OCI-LY3 (cell line): ENCODE results near the gene WWP2.

Experiments used
- H2AFZ ChIP-seq: fragments of 200-600, 300-600 bp; shearing (Covaris generic); 2 replicates; pipeline ENCODE4 v1.6.0; 2014; ENCODE audit warnings: antibody characterized with exemption, low read depth, low read length
- H3K27ac ChIP-seq: fragments of 200-600, 300-600 bp; sonication (generic); 2 replicates; pipeline ENCODE4 v1.5.1; 2014; ENCODE audit warnings: mild to moderate bottlenecking, low read length, moderate library complexity, mixed read lengths
- H3K27me3 ChIP-seq: fragments of 200-600, 300-600 bp; sonication (generic); 2 replicates; pipeline ENCODE4 v1.6.1; 2014; ENCODE audit warnings: low read depth, low read length, mixed read lengths
- H3K36me3 ChIP-seq: fragments of 200-600, 300-600 bp; sonication (generic); replicated peaks from 2 replicates; pipeline ENCODE3; 2014; ENCODE audit warnings: low read depth, low read length, mixed read lengths
- H3K4me1 ChIP-seq: fragments of 300-600, 200-600 bp; sonication (generic); 2 replicates; pipeline ENCODE4 v1.6.1; 2014; ENCODE audit warnings: low read length, mixed read lengths
- H3K4me2 ChIP-seq: fragments of 200-600, 300-600 bp; sonication (generic); 2 replicates; pipeline ENCODE4 v1.6.1; 2014; ENCODE audit warnings: low read length, mixed read lengths
- H3K4me3 ChIP-seq: fragments of 300-600, 200-600 bp; sonication (generic); 2 replicates; pipeline ENCODE4 v1.5.1; 2014; ENCODE audit warnings: antibody characterized with exemption, mild to moderate bottlenecking, low read length, moderate library complexity
- H3K79me2 ChIP-seq: fragments of 300-600, 200-600 bp; shearing (Covaris generic); 2 replicates; pipeline ENCODE4 v1.6.1; 2014; ENCODE audit warnings: mild to moderate bottlenecking, low read length, mixed read lengths
- H3K9ac ChIP-seq: fragments of 300-600, 200-600 bp; shearing (Covaris generic); 2 replicates; pipeline ENCODE4 v1.6.0; 2014; ENCODE audit warnings: mild to moderate bottlenecking, low read length, moderate library complexity
- H3K9me3 ChIP-seq: fragments of 200-600, 300-600 bp; shearing (Covaris generic); 2 replicates; pipeline ENCODE4 v1.6.1; 2014; ENCODE audit warnings: low read length, mixed read lengths; ENCODE audit not compliant: insufficient read depth
- H4K20me1 ChIP-seq: fragments of 200-600, 300-600 bp; sonication (generic); 2 replicates; pipeline ENCODE4 v1.6.1; 2016; ENCODE audit warnings: low read length, mixed read lengths; ENCODE audit not compliant: insufficient read depth
- CTCF ChIP-seq: fragments of 200-600, 300-600 bp; sonication (generic); IDR thresholded peaks from 2 replicates; pipeline ENCODE4 v1.5.1; 2014; ENCODE audit warnings: antibody characterized with exemption, low read length, low read depth
- EZH2phosphoT487 ChIP-seq: fragments of 200-600 bp; shearing (Covaris generic); IDR thresholded peaks from 2 replicates; pipeline ENCODE4 v1.6.1; 2018; ENCODE audit warnings: antibody characterized with exemption, mixed run types, low read depth

The WWP2 gene

GRCh38 chr16:69732101-69732500, 30.0 kb upstream of the WWP2 start:
- no peaks in the 10 kb centered on the region for H3K27me3 ChIP-seq
- no peaks in the 10 kb centered on the region for H3K79me2 ChIP-seq
- no peaks in the 10 kb centered on the region for H3K36me3 ChIP-seq
- H3K27ac ChIP-seq: no peak overlapping the region
- no peaks in the 10 kb centered on the region for H3K9me3 ChIP-seq
- no peak overlapping the region for H2AFZ ChIP-seq
- H3K9ac ChIP-seq: no peak overlapping the region
- TF ChIP-seq CTCF (no peak), EZH2phosphoT487 (no peak)
- H3K4me2 ChIP-seq: no peak overlapping the region
- H3K4me1 ChIP-seq: peaks cover 2% of the 10 kb centered on the region; the same call in 1 of the 2 replicates
- H3K4me3 ChIP-seq: no peak overlapping the region
- no peaks in the 10 kb centered on the region for H4K20me1 ChIP-seq

- Histone ChIP-seq H3K79me2 (peaks cover 17% of the 10 kb centered on the region; the same call in 1 of the 2 replicates), H3K4me1 (no peaks in the 10 kb centered on the region), H3K36me3 (peaks cover 56% of the 10 kb centered on the region), H4K20me1 (0 out of 2 replicates have a peak, but pooled peaks cover 6% of the 10 kb centered on the region), H3K9ac (no peak overlapping the region), H3K4me2 (no peak overlapping the region), H3K27me3 (no peaks in the 10 kb centered on the region), H2AFZ (no peak overlapping the region), H3K27ac (no peak overlapping the region), H3K4me3 (no peak overlapping the region), H3K9me3 (no peaks in the 10 kb centered on the region)
- no peak for TF ChIP-seq EZH2phosphoT487
- TF ChIP-seq CTCF: no peak
Observed at GRCh38 chr16:69741519-69741918, 20.6 kb upstream of the WWP2 start.

GRCh38 chr16:69741951-69742904, 19.9 kb upstream of the WWP2 start:
- Histone ChIP-seq H3K36me3 (peaks cover 57% of the 10 kb centered on the region), H3K4me2 (no peak overlapping the region), H3K27ac (no peak overlapping the region), H3K79me2 (peaks cover 18% of the 10 kb centered on the region; the same call in 1 of the 2 replicates), H3K9ac (no peak overlapping the region), H3K27me3 (no peaks in the 10 kb centered on the region), H3K4me3 (no peak overlapping the region), H3K9me3 (no peaks in the 10 kb centered on the region), H2AFZ (no peak overlapping the region), H3K4me1 (no peaks in the 10 kb centered on the region), H4K20me1 (0 out of 2 replicates have a peak, but pooled peaks cover 6% of the 10 kb centered on the region)
- TF ChIP-seq EZH2phosphoT487 (no peak), CTCF (no peak)
